GM10248 (cell line): ENCODE data around the gene PCA3.

Source experiments
- CTCF ChIA-PET: fragments of 300-600 bp; sonication (Branson Sonifier 250); formaldehyde crosslinking; extraction: SDS; loops from one replicate; lab custom pipeline; 2021; ENCODE audit warnings: antibody characterized with exemption; lab: Yijun Ruan, JAX
- POLR2A ChIA-PET: fragments of 350-650 bp; sonication (Branson Sonifier 250); formaldehyde crosslinking; extraction: SDS; loops from one replicate; lab custom pipeline; 2020; ENCODE audit warnings: antibody characterized with exemption; lab: Yijun Ruan, JAX
- DNase-seq: peaks from one replicate; pipeline ENCODE4 v3.0.0; 2012; ENCODE audit errors: extremely low spot score
- CTCF ChIP-seq: IDR thresholded peaks from 2 replicates; pipeline ENCODE4 v1.5.1; 2012; ENCODE audit warnings: mild to moderate bottlenecking, low read depth; ENCODE audit errors: extremely low read depth, missing control alignments, control extremely low read depth

Gene PCA3

GRCh38 chr9:76789840-76790239 is 25.6 kb downstream of the PCA3 start:
- POLR2A ChIA-PET, result no interaction called here
- TF ChIP-seq CTCF, result no peak

GRCh38 chr9:76793784-76794431 is 29.7 kb downstream of the PCA3 start:
- POLR2A ChIA-PET, result no interaction called here
- CTCF ChIA-PET, result interaction anchor here (0.9 kb wide), 1 partner anchor 16 kb away, joined by 4 read pairs; no protein-coding TSS in a partner anchor
- no peak for DNase-seq
- TF ChIP-seq CTCF, result no peak

More at GRCh38 chr9:76789840-76790239, 25.6 kb downstream of the PCA3 start:
- CTCF ChIA-PET, result no interaction called here
- DNase-seq, result no peak

GRCh38 chr9:76796296-76796695 is 32.1 kb downstream of the PCA3 start:
- TF ChIP-seq CTCF, result no peak
- DNase-seq, result no peak
- ChIA-PET CTCF (no interaction called here), POLR2A (no interaction called here)

GRCh38 chr9:76798527-76798926 is 34.3 kb downstream of the PCA3 start:
- peak; percentile 24 for DNase-seq
- ChIA-PET POLR2A (no interaction called here), CTCF (no interaction called here)
- TF ChIP-seq CTCF, result no peak

GRCh38 chr9:76799473-76799872 is 35.2 kb downstream of the PCA3 start:
- no peak for TF ChIP-seq CTCF
- DNase-seq, result no peak
- ChIA-PET CTCF (no interaction called here), POLR2A (no interaction called here)

- no peak for DNase-seq
- no peak for TF ChIP-seq CTCF
- CTCF ChIA-PET, result no interaction called here
- POLR2A ChIA-PET, result no interaction called here
These were observed 36.7 kb downstream of the PCA3 start for GRCh38 chr9:76800901-76801300.
